ENCODE measurements around the gene OTULIN.

The OTULIN gene

GRCh38 chr5:14723701-14724132 lies 59.2 kb downstream of the OTULIN start:
- peak; percentile 37 for DNase-seq

GRCh38 chr5:14724633-14725032 lies 60.1 kb downstream of the OTULIN start:
- DNase-seq: no peak

GRCh38 chr5:14726066-14726838 lies 61.7 kb downstream of the OTULIN start:
- DNase-seq: no peak

- DNase-seq: peak; percentile 70
Observed at GRCh38 chr5:14727428-14727865, 62.9 kb downstream of the OTULIN start.

GRCh38 chr5:14727928-14728458 lies 63.5 kb downstream of the OTULIN start:
- no peak for DNase-seq

GRCh38 chr5:14728459-14728938 lies 64.0 kb downstream of the OTULIN start:
- DNase-seq: no peak

GRCh38 chr5:14729448-14730385 lies 65.2 kb downstream of the OTULIN start:
- DNase-seq: no peak

GRCh38 chr5:14730466-14730865 lies 65.9 kb downstream of the OTULIN start:
- DNase-seq: no peak

- no peak for DNase-seq
Observed at GRCh38 chr5:14730881-14731280, 66.4 kb downstream of the OTULIN start.

- no peak for DNase-seq
Observed at GRCh38 chr5:14732991-14733390, 68.5 kb downstream of the OTULIN start.

- no peak for DNase-seq
Observed at GRCh38 chr5:14733661-14734060, 69.1 kb downstream of the OTULIN start.

- no peak for DNase-seq
Observed at GRCh38 chr5:14734396-14734795, 69.9 kb downstream of the OTULIN start.

GRCh38 chr5:14735944-14736343 lies 71.4 kb downstream of the OTULIN start:
- DNase-seq: no peak

GRCh38 chr5:14737291-14737690 lies 72.8 kb downstream of the OTULIN start:
- no peak for DNase-seq

- DNase-seq: no peak
Observed at GRCh38 chr5:14738050-14738449, 73.5 kb downstream of the OTULIN start.

- no peak for DNase-seq
Observed at GRCh38 chr5:14739538-14739937, 75.0 kb downstream of the OTULIN start.

GRCh38 chr5:14739981-14740380 lies 75.5 kb downstream of the OTULIN start:
- no peak for DNase-seq

GRCh38 chr5:14741131-14741530 lies 76.6 kb downstream of the OTULIN start:
- no peak for DNase-seq

- DNase-seq: no peak
Observed at GRCh38 chr5:14741801-14742440, 77.4 kb downstream of the OTULIN start.

GRCh38 chr5:14742498-14742897 lies 78.0 kb downstream of the OTULIN start:
- no peak for DNase-seq

GRCh38 chr5:14743601-14744295 lies 79.2 kb downstream of the OTULIN start:
- DNase-seq: no peak
